ENCODE measurements around the gene IFNL1. TPM values are rescaled to one million over a fixed set of nuclear protein-coding genes. Genes with fewer than 3 reads are reported as not detected.

Gene IFNL1
- not detected for total RNA-seq

GRCh38 chr19:39296055-39296645 lies at the start of gene IFNL1:
IFNL1 (plus strand) TSS chr19:39296407; CDS start chr19:39296422, 15 bp downstream.
- Histone ChIP-seq H3K4me3 (no peak within 1 kb of the TSS), H3K27me3 (no peaks in the 10 kb centered on the region), H3K4me1 (no peaks in the 10 kb centered on the region), H3K36me3 (no peaks in the 10 kb centered on the region), H3K9me3 (no peaks in the 10 kb centered on the region), H3K27ac (no peak within 1 kb of the TSS)
- TF ChIP-seq POLR2A (IDR thresholded peaks at IDR 0.05) (no peak), CTCF (IDR thresholded peaks at IDR 0.05) (no peak)
- DNase-seq, result no peak
- intact Hi-C loops (cut with DNase I; ENCODE audit: low total_unique reads), result no loop called here

- H3K4me3 ChIP-seq, result no peak overlapping the region
- no peak for DNase-seq
- TF ChIP-seq POLR2A (IDR thresholded peaks at IDR 0.05) (no peak), CTCF (IDR thresholded peaks at IDR 0.05) (no peak)
- H3K4me1 ChIP-seq, result no peaks in the 10 kb centered on the region
- no peaks in the 10 kb centered on the region for H3K9me3 ChIP-seq
- H3K27me3 ChIP-seq, result no peaks in the 10 kb centered on the region
- no peaks in the 10 kb centered on the region for H3K36me3 ChIP-seq
- no peak overlapping the region for H3K27ac ChIP-seq
- intact Hi-C loops (cut with DNase I; ENCODE audit: low total_unique reads), result no loop called here
Measured at GRCh38 chr19:39246951-39247669, 49.1 kb upstream of the IFNL1 start.

GRCh38 chr19:39247701-39248664 lies 48.2 kb upstream of the IFNL1 start:
- DNase-seq, result no peak
- Histone ChIP-seq H3K36me3 (no peaks in the 10 kb centered on the region), H3K27ac (no peak overlapping the region), H3K27me3 (no peaks in the 10 kb centered on the region), H3K9me3 (no peaks in the 10 kb centered on the region), H3K4me3 (no peak overlapping the region), H3K4me1 (no peaks in the 10 kb centered on the region)
- intact Hi-C loops (cut with DNase I; ENCODE audit: low total_unique reads), result no loop called here
- TF ChIP-seq POLR2A (IDR thresholded peaks at IDR 0.05), result no peak
- no peak for TF ChIP-seq CTCF (IDR thresholded peaks at IDR 0.05)

DNA sequence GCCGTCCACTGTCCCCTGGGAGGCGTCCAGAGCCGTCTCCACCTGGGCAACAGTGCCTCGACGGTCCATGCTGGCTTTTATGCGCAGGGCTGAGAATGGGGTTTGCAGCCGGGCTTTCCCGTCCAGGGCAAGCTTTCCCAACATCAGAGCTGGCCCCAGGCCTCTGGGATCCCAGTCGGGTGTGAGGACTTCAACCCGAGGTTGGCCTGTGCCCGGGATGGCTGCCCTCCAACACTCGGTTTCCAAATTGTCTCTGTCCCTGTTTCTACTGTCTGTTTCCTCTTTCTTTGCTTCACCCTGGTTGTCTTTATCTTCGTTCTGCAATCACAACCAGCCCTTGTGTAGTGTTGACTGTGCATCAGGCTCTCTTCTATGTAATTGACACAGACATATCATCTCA lies 47.4 kb upstream of the IFNL1 start, which contains the start of gene IFNL4:
TSS of gene IFNL4 (minus strand) at position 51 of the 400 bp plus-strand sequence.
- no peaks in the 10 kb centered on the region for H3K9me3 ChIP-seq
- no peaks in the 10 kb centered on the region for H3K4me1 ChIP-seq
- H3K27me3 ChIP-seq, result no peaks in the 10 kb centered on the region
- H3K4me3 ChIP-seq, result no peak within 1 kb of the TSS
- no peak for DNase-seq
- intact Hi-C loops (cut with DNase I; ENCODE audit: low total_unique reads), result no loop called here
- no peak within 1 kb of the TSS for H3K27ac ChIP-seq
- TF ChIP-seq POLR2A (IDR thresholded peaks at IDR 0.05), result no peak
- H3K36me3 ChIP-seq, result no peaks in the 10 kb centered on the region

DNA sequence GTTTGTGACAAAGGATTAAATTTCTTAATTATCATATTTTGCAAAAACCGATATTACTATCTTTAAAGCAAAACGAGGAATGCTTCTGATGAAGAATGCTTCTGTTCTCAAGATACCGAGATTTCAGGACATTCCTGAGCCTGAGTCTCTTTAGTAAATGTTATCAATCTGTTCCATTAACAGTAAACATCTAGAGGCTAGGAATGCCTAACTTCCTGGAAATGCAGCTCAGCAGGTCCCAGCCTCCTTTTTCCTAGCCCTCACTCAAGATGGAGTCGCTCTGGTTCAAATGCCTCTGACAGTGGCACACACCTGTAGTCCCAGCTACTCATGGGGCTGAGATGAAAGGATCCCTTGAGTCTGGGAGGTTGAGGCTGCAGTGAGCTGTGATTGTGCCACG lies 45.1 kb upstream of the IFNL1 start:
- intact Hi-C loops (cut with DNase I; ENCODE audit: low total_unique reads), result no loop called here
- H3K9me3 ChIP-seq, result no peaks in the 10 kb centered on the region
- H3K4me3 ChIP-seq, result no peak overlapping the region
- no peaks in the 10 kb centered on the region for H3K4me1 ChIP-seq
- no peak for DNase-seq
- no peak overlapping the region for H3K27ac ChIP-seq
- no peak for TF ChIP-seq POLR2A (IDR thresholded peaks at IDR 0.05)
- TF ChIP-seq CTCF (IDR thresholded peaks at IDR 0.05), result no peak
- H3K27me3 ChIP-seq, result no peaks in the 10 kb centered on the region
- no peaks in the 10 kb centered on the region for H3K36me3 ChIP-seq

All from uterus (tissue), 4 donors.